Choroid plexus epithelial cell (primary cell): Measurements from ENCODE around the gene MAP1LC3B2.

Experiments
- DNase-seq: peaks from one replicate; pipeline ENCODE4 v3.0.0-alpha.2; 2010; ENCODE audit warnings: low read depth
- H3K4me3 ChIP-seq: 2 replicates; pipeline ENCODE4 v1.5.1; 2011; ENCODE audit warnings: low read depth, mild to moderate bottlenecking, control low read depth, low read length, moderate library complexity
- CTCF ChIP-seq: conservative IDR thresholded peaks from 2 replicates; pipeline ENCODE4 v1.5.1; 2011; ENCODE audit warnings: low read depth, mild to moderate bottlenecking, control low read depth, inconsistent platforms, low read length, moderate library complexity

MAP1LC3B2 gene

GRCh38 chr12:116529686-116530085, 29.5 kb upstream of the MAP1LC3B2 start:
- TF ChIP-seq CTCF: no peak
- no peak for DNase-seq

GRCh38 chr12:116532428-116532827, 26.8 kb upstream of the MAP1LC3B2 start:
- no peak overlapping the region for H3K4me3 ChIP-seq
- no peak for TF ChIP-seq CTCF

More at GRCh38 chr12:116529686-116530085, 29.5 kb upstream of the MAP1LC3B2 start:
- H3K4me3 ChIP-seq: no peak overlapping the region

GRCh38 chr12:116532986-116533342, 26.2 kb upstream of the MAP1LC3B2 start:
- TF ChIP-seq CTCF: no peak
- no peak for DNase-seq
- H3K4me3 ChIP-seq: peak overlapping the region; percentile 8

More at GRCh38 chr12:116532428-116532827, 26.8 kb upstream of the MAP1LC3B2 start:
- DNase-seq: no peak

GRCh38 chr12:116533343-116534251, 25.6 kb upstream of the MAP1LC3B2 start:
- peak; percentile 73 for DNase-seq
- peak overlapping the region; percentile 64 for H3K4me3 ChIP-seq
- no peak for TF ChIP-seq CTCF

GRCh38 chr12:116534311-116535121, 24.7 kb upstream of the MAP1LC3B2 start:
- TF ChIP-seq CTCF: no peak
- no peak for DNase-seq
- H3K4me3 ChIP-seq: peak overlapping the region; percentile 64

- DNase-seq: no peak
- no peak overlapping the region for H3K4me3 ChIP-seq
- TF ChIP-seq CTCF: no peak
These were observed 23.9 kb upstream of the MAP1LC3B2 start for GRCh38 chr12:116535241-116535640.
